NB4 (cell line): ENCODE data around the gene AR.

ENCODE experiments used
- DNase-seq: peaks from one replicate; pipeline ENCODE4 v3.0.0; 2010; ENCODE audit warnings: low read depth
- H3K4me3 ChIP-seq: one replicate; pipeline ENCODE4 v1.5.1; 2011; ENCODE audit warnings: mild to moderate bottlenecking, low read depth, low read length, moderate library complexity
- CTCF ChIP-seq: IDR thresholded peaks from one replicate; pipeline ENCODE4 v1.5.1; 2012; ENCODE audit warnings: low read depth, low read length
- MAX ChIP-seq: IDR thresholded peaks from 2 replicates; pipeline ENCODE4 v1.6.1; 2011; ENCODE audit warnings: low read depth, low read length
- MYC ChIP-seq: IDR thresholded peaks from 2 replicates; pipeline ENCODE4 v1.6.1; 2011; ENCODE audit warnings: low read depth, low read length
- POLR2A ChIP-seq: IDR thresholded peaks from 2 replicates; pipeline ENCODE4 v1.6.1; 2011; ENCODE audit warnings: mild to moderate bottlenecking; ENCODE audit not compliant: insufficient read length; ENCODE audit errors: extremely low read depth

AR gene

GRCh38 chrX:67563469-67564448 is 19.9 kb downstream of the AR start:
- TF ChIP-seq MAX (no peak), MYC (no peak)

GRCh38 chrX:67564475-67564874 is 20.7 kb downstream of the AR start:
- DNase-seq = no peak
- no peak overlapping the region for H3K4me3 ChIP-seq
- TF ChIP-seq MAX = no peak
- TF ChIP-seq CTCF = no peak
- no peak for TF ChIP-seq POLR2A
- TF ChIP-seq MYC = no peak

More at GRCh38 chrX:67563469-67564448, 19.9 kb downstream of the AR start:
- no peak overlapping the region for H3K4me3 ChIP-seq
- DNase-seq = no peak

GRCh38 chrX:67568769-67569168 is 24.9 kb downstream of the AR start:
- DNase-seq = no peak
- no peak overlapping the region for H3K4me3 ChIP-seq
- TF ChIP-seq MAX = no peak

- no peak for TF ChIP-seq CTCF
- TF ChIP-seq MYC = no peak
- no peak for TF ChIP-seq POLR2A
- no peak for TF ChIP-seq MAX
- no peak for DNase-seq
- H3K4me3 ChIP-seq = no peak overlapping the region
Observed at GRCh38 chrX:67570839-67571238, 27.0 kb downstream of the AR start.

GRCh38 chrX:67574696-67575095 is 30.9 kb downstream of the AR start:
- no peak for DNase-seq
- H3K4me3 ChIP-seq = no peak overlapping the region
- TF ChIP-seq POLR2A (no peak), MYC (no peak), CTCF (no peak), MAX (no peak)

GRCh38 chrX:67582436-67582835 is 38.6 kb downstream of the AR start:
- no peak for DNase-seq
- H3K4me3 ChIP-seq = no peak overlapping the region
- TF ChIP-seq CTCF = no peak
- TF ChIP-seq MYC = no peak
- TF ChIP-seq MAX = no peak
- no peak for TF ChIP-seq POLR2A

- no peak overlapping the region for H3K4me3 ChIP-seq
- TF ChIP-seq MAX = no peak
- no peak for TF ChIP-seq POLR2A
- TF ChIP-seq CTCF = no peak
- no peak for TF ChIP-seq MYC
- DNase-seq = no peak
Observed at GRCh38 chrX:67583171-67583570, 39.4 kb downstream of the AR start.
